Fibroblast of lung (primary cell): ENCODE data around the gene TSR3.

Source experiments
- CTCF ChIP-seq, 2 donors: IDR thresholded peaks in 1 of 2; conservative IDR thresholded peaks in 1 of 2; 1 replicate in 1 of 2; 2 replicates in 1 of 2; pipeline ENCODE4 v1.5.1; 2011 to 2012; ENCODE audit warnings: low read length in 2 of 2, control low read depth in 1 of 2, inconsistent platforms in 1 of 2, low read depth in 1 of 2, mild to moderate bottlenecking in 1 of 2
- EZH2 ChIP-seq: IDR thresholded peaks from 2 replicates; pipeline ENCODE4 v1.5.1; 2012; ENCODE audit warnings: low read length, control low read depth, mild to moderate bottlenecking; ENCODE audit errors: missing control alignments

GRCh38 chr16:1375298-1375640, 23.6 kb upstream of the TSR3 start:
- TF ChIP-seq CTCF (conservative IDR thresholded peaks at IDR 0.05 in 1 of 2, IDR thresholded peaks at IDR 0.05 in 1 of 2; ENCODE audit: low read depth in 1 of 2, low read length in 2 of 2) (no peak), EZH2 (no peak)
